GM23338 (cell line): ENCODE measurements around the gene MARCHF9. TPM values are rescaled to one million over a fixed set of nuclear protein-coding genes. Genes with fewer than 3 reads are reported as not detected.

ENCODE experiments used
- ATAC-seq: fragments of 200-7000 bp; cut with Tn5 transposase; 3 replicates; pipeline ENCODE4 v1.9.1; 2020
- DNase-seq: peaks from one replicate; pipeline ENCODE4 v3.0.0-alpha.2; 2015; ENCODE audit warnings: low spot score
- H2AFZ ChIP-seq: fragments of 200-600 bp; sonication (generic); 2 replicates; pipeline ENCODE4 v1.8.0; 2016; ENCODE audit warnings: antibody characterized with exemption, mild to moderate bottlenecking, moderate library complexity
- H3F3A ChIP-seq: fragments of 200-600 bp; sonication (generic); replicated peaks from 2 replicates; pipeline ENCODE4 v1.8.0; 2017; ENCODE audit warnings: antibody characterized with exemption, mixed run types, low read depth
- H3K27ac ChIP-seq: fragments of 200-600 bp; sonication (generic); 2 replicates; pipeline ENCODE4 v1.6.1; 2016; ENCODE audit warnings: low read depth
- H3K27me3 ChIP-seq: fragments of 200-600 bp; sonication (generic); 2 replicates; pipeline ENCODE4 v1.8.0; 2016; ENCODE audit warnings: mild to moderate bottlenecking, mixed run types, moderate library complexity; ENCODE audit not compliant: insufficient read depth
- H3K36me3 ChIP-seq: fragments of 200-600 bp; sonication (generic); 2 replicates; pipeline ENCODE4 v1.8.0; 2016; ENCODE audit warnings: mild to moderate bottlenecking; ENCODE audit not compliant: insufficient read depth
- H3K4me1 ChIP-seq: fragments of 200-600 bp; sonication (generic); 2 replicates; pipeline ENCODE4 v1.8.0; 2016; ENCODE audit warnings: mild to moderate bottlenecking, moderate library complexity; ENCODE audit not compliant: insufficient read depth
- H3K4me2 ChIP-seq: fragments of 200-600 bp; sonication (generic); 2 replicates; pipeline ENCODE4 v1.7.1; 2017; ENCODE audit warnings: mixed run types
- H3K4me3 ChIP-seq: fragments of 200-600 bp; sonication (generic); 2 replicates; pipeline ENCODE4 v1.6.1; 2016; ENCODE audit warnings: mixed run types
- H3K79me2 ChIP-seq: fragments of 200-600 bp; sonication (generic); replicated peaks from 2 replicates; pipeline ENCODE4 v1.8.0; 2017; ENCODE audit warnings: mild to moderate bottlenecking; ENCODE audit not compliant: insufficient read depth
- H3K9me2 ChIP-seq: fragments of 200-600 bp; sonication (generic); 2 replicates; pipeline ENCODE4 v1.8.0; 2017; ENCODE audit not compliant: insufficient read depth
- H4K20me1 ChIP-seq: fragments of 200-600 bp; sonication (generic); replicated peaks from 2 replicates; pipeline ENCODE4 v1.8.0; 2017; ENCODE audit warnings: mild to moderate bottlenecking; ENCODE audit not compliant: insufficient read depth
- H3K27ac Mint-ChIP-seq: 2 replicates; pipeline ENCODE4 v1.8.0; 2020; ENCODE audit warnings: inconsistent platforms, mild to moderate bottlenecking, moderate library complexity, mixed read lengths
- H3K27me3 Mint-ChIP-seq: 3 replicates; pipeline ENCODE4 v1.8.0; 2022; ENCODE audit warnings: low read depth, mild to moderate bottlenecking, moderate library complexity, mixed read lengths, inconsistent platforms; ENCODE audit not compliant: insufficient read depth, poor library complexity
- H3K36me3 Mint-ChIP-seq: 3 replicates; pipeline ENCODE4 v1.8.0; 2021; ENCODE audit warnings: low read depth, mild to moderate bottlenecking, inconsistent platforms, moderate library complexity, mixed read lengths
- H3K4me1 Mint-ChIP-seq: 3 replicates; pipeline ENCODE4 v1.8.0; 2020; ENCODE audit warnings: mild to moderate bottlenecking, inconsistent platforms, mixed read lengths
- H3K4me3 Mint-ChIP-seq: 3 replicates; pipeline ENCODE4 v1.8.0; 2021; ENCODE audit warnings: moderate library complexity, mild to moderate bottlenecking, inconsistent platforms, mixed read lengths
- H3K9me3 Mint-ChIP-seq: 3 replicates; pipeline ENCODE4 v1.8.0; 2020; ENCODE audit warnings: moderate library complexity, mild to moderate bottlenecking, inconsistent platforms, mixed read lengths
- CREB1 ChIP-seq: fragments of 250-450 bp; sonication (Bioruptor Pico); IDR thresholded peaks from 2 replicates; pipeline ENCODE4 v1.5.0; 2020; ENCODE audit warnings: low read depth, mild to moderate bottlenecking, moderate library complexity
- CTCF ChIP-seq, 2 experiments: fragments of 200-600 bp in 1 of 2; sonication (generic) in 1 of 2; conservative IDR thresholded peaks; 2 replicates each; pipeline versions ENCODE4 v1.5.1 to v1.6.1; 2016 to 2017; ENCODE audit warnings: antibody characterized with exemption in 2 of 2, low read depth in 2 of 2, mild to moderate bottlenecking in 2 of 2, moderate library complexity in 1 of 2
- ETS1 ChIP-seq: IDR thresholded peaks from 2 replicates; pipeline ENCODE4 v1.6.1; 2016; ENCODE audit warnings: antibody characterized with exemption
- EZH2 ChIP-seq: fragments of 200-600 bp; sonication (generic); IDR thresholded peaks from one replicate; pipeline ENCODE4 v1.8.0; 2017; ENCODE audit warnings: antibody characterized with exemption, mild to moderate bottlenecking, low read depth; ENCODE audit not compliant: unreplicated experiment
- EZH2phosphoT487 ChIP-seq: fragments of 200-600 bp; sonication (generic); IDR thresholded peaks from one replicate; pipeline ENCODE4 v1.8.1; 2018; ENCODE audit warnings: antibody characterized with exemption; ENCODE audit not compliant: unreplicated experiment
- JUNB ChIP-seq: IDR thresholded peaks from one replicate; pipeline ENCODE4 v1.6.1; 2016; ENCODE audit warnings: antibody characterized with exemption; ENCODE audit not compliant: unreplicated experiment
- NANOG ChIP-seq: IDR thresholded peaks from 2 replicates; pipeline ENCODE4 v1.6.1; 2016; ENCODE audit warnings: antibody characterized with exemption, borderline replicate concordance
- POLR2AphosphoS5 ChIP-seq: IDR thresholded peaks from 2 replicates; pipeline ENCODE4 v1.6.1; 2016; ENCODE audit warnings: antibody characterized with exemption, low read depth
- REST ChIP-seq: IDR thresholded peaks from one replicate; pipeline ENCODE4 v1.6.1; 2018; ENCODE audit warnings: antibody characterized with exemption; ENCODE audit not compliant: unreplicated experiment
- STAT1 ChIP-seq: IDR thresholded peaks from one replicate; pipeline ENCODE4 v1.6.1; 2016; ENCODE audit warnings: antibody characterized with exemption; ENCODE audit not compliant: unreplicated experiment
- ZNF114 ChIP-seq: fragments of 250-450 bp; sonication (Bioruptor Pico); IDR thresholded peaks from 2 replicates; pipeline ENCODE4 v1.5.0; 2020; ENCODE audit warnings: mild to moderate bottlenecking, moderate library complexity
- ZNF331 ChIP-seq: fragments of 250-450 bp; sonication (Bioruptor Pico); IDR thresholded peaks from 2 replicates; pipeline ENCODE4 v1.5.0; 2020; ENCODE audit warnings: low read depth, mild to moderate bottlenecking, moderate library complexity
- ZNF462 ChIP-seq: fragments of 250-450 bp; sonication (Bioruptor Pico); IDR thresholded peaks from 2 replicates; pipeline ENCODE4 v1.5.0; 2020; ENCODE audit warnings: mild to moderate bottlenecking, moderate library complexity
- polyA plus RNA-seq: library from polyadenylated mRNA; unstranded; fragments of >200 nt; fragmentation: Nextera tagmentation; extraction: Ambion mirVana; gene quantifications from 2 replicates; pipeline ENCODE4 v1.2.1, GENCODE V29; 2016
- total RNA-seq: library from RNA; depleted of rRNA; stranded (reverse); fragments of >200 nt; shearing (Covaris generic); gene quantifications from 2 replicates; pipeline ENCODE4 v1.2.3, GENCODE V29; 2014

Gene MARCHF9
- total and polyA plus RNA-seq, 2 experiments from 2014 or later = 2.9 to 3.3 TPM

GRCh38 chr12:57781801-57782200 lies 26.9 kb downstream of the MARCHF9 start:
- TF ChIP-seq ZNF331 (CRISPR knock-in tag) (no peak), JUNB (no peak), EZH2 (no peak), ZNF114 (CRISPR knock-in tag) (no peak), EZH2phosphoT487 (no peak), REST (no peak), ZNF462 (CRISPR knock-in tag) (no peak), CREB1 (CRISPR knock-in tag) (no peak), POLR2AphosphoS5 (no peak), NANOG (no peak), ETS1 (no peak), STAT1 (no peak), CTCF (conservative IDR thresholded peaks at IDR 0.05; ENCODE audit: low read depth in 2 of 2) (no peak)
- Mint-ChIP-seq H3K9me3 (no peaks in the 10 kb centered on the region), H3K4me3 (no peak overlapping the region; the same call in 2 of the 3 replicates), H3K4me1 (peaks cover 4% of the 10 kb centered on the region; the same call in 1 of the 3 replicates), H3K36me3 (peaks cover 20% of the 10 kb centered on the region), H3K27ac (no peak overlapping the region), H3K27me3 (peaks cover 5% of the 10 kb centered on the region)
- H4K20me1 ChIP-seq = no peaks in the 10 kb centered on the region; the same call in none of the 2 replicates
- H3K27ac ChIP-seq = no peak overlapping the region
- H3K79me2 ChIP-seq = peaks cover 18% of the 10 kb centered on the region
- peaks cover 13% of the 10 kb centered on the region; the same call in 1 of the 2 replicates for H3K36me3 ChIP-seq
- no peak overlapping the region for H2AFZ ChIP-seq
- H3K4me2 ChIP-seq = no peak overlapping the region
- H3F3A ChIP-seq = no peaks in the 10 kb centered on the region
- DNase-seq = no peak
- no peak overlapping the region for H3K4me3 ChIP-seq
- H3K9me2 ChIP-seq = no peaks in the 10 kb centered on the region
- no peak for ATAC-seq
- peaks cover 5% of the 10 kb centered on the region; the same call in 1 of the 2 replicates for H3K4me1 ChIP-seq
- H3K27me3 ChIP-seq = no peaks in the 10 kb centered on the region
